ENCODE measurements around the gene RASSF5. TPM values are rescaled to one million over a fixed set of nuclear protein-coding genes. Genes with fewer than 3 reads are reported as not detected.

RASSF5 gene
- total and polyA plus RNA-seq, 2 of the 13 experiments (the other 11 are each of a cell fraction or from before 2014, with no cell fraction given), result 0.18 to 0.40 TPM

DNA sequence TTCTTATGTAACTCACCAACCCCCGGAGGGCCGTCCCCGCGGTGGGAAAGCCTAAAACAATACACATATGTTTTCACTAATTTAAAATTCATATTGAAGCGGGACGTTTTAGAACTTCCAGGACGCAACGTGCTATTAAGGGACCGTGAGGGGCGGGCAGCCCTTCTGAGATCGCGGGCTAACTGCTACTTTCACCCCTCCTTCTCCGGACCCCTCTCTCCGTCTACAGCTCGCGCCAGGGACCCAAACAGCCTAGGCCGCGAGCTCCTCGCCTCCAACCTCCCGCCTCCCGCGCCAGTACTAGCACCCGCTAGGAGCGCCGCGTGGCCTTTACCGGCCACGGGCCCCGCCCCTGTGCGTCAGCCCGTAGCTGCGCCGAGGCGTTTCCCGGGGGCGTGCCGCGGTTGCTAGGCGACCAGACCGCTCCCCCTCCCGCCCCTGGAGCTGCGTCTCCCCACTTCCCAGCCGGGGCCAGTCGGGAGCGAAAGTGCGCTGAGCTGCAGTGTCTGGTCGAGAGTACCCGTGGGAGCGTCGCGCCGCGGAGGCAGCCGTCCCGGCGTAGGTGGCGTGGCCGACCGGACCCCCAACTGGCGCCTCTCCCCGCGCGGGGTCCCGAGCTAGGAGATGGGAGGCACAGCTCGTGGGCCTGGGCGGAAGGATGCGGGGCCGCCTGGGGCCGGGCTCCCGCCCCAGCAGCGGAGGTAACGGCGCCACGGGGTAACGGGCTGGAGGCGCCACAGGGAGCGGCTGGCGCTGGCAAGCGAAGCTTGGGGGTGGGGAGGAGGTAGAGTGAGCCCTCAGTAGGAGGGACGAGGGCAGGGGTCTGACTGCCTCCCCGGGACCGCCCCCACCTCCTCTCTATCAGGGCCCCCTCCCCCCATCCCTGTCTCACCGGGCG is 128.0 kb downstream of the RASSF5 start, which contains the start of gene DYRK3 (continued):
- TF ChIP-seq ZNF660 (CRISPR knock-in tag; IDR thresholded peaks at IDR 0.05; ENCODE audit: borderline replicate concordance, low read depth) (peak; percentile 61; the same call in 1 of the 2 replicates), TFAP4 (IDR thresholded peaks at IDR 0.05; ENCODE audit: borderline replicate concordance, low read depth) (0 out of 2 replicates have a peak, but pooled peaks have one; percentile 24), ZNF768 (CRISPR knock-in tag; IDR thresholded peaks at IDR 0.05) (no peak), LBX2 (CRISPR knock-in tag; IDR thresholded peaks at IDR 0.05; ENCODE audit: borderline replicate concordance) (peak; percentile 38; the same call in 1 of the 2 replicates), ZNF781 (CRISPR knock-in tag; IDR thresholded peaks at IDR 0.05; ENCODE audit: borderline replicate concordance, not compliant biosample characterization) (peak; percentile 91), ZNF775 (CRISPR knock-in tag; IDR thresholded peaks at IDR 0.05; ENCODE audit: borderline replicate concordance) (no peak), ZNF550 (CRISPR knock-in tag; IDR thresholded peaks at IDR 0.05; ENCODE audit: borderline replicate concordance) (no peak), ZNF761 (CRISPR knock-in tag; conservative IDR thresholded peaks at IDR 0.05) (peak; percentile 51; the same call in 1 of the 2 replicates), POLR2G (IDR thresholded peaks at IDR 0.05; ENCODE audit: low read depth, low read length) (peak; percentile 87), LCORL (IDR thresholded peaks at IDR 0.05) (no peak), LCORL (CRISPR knock-in tag; IDR thresholded peaks at IDR 0.05) (peak; percentile 72; the same call in 1 of the 2 replicates), PHF21A (CRISPR knock-in tag; IDR thresholded peaks at IDR 0.05) (0 out of 2 replicates have a peak, but pooled peaks have one; percentile 17), ZNF720 (CRISPR knock-in tag; IDR thresholded peaks at IDR 0.05) (no peak), HNRNPK (IDR thresholded peaks at IDR 0.05; ENCODE audit: low read depth, low read length, poor library complexity, severe bottlenecking) (peak; percentile 38), ZSCAN29 (CRISPR knock-in tag; conservative IDR thresholded peaks at IDR 0.05) (peak; percentile 88), RNF219 (CRISPR knock-in tag; IDR thresholded peaks at IDR 0.05) (no peak)
- TF ChIP-seq, protein P1, sequence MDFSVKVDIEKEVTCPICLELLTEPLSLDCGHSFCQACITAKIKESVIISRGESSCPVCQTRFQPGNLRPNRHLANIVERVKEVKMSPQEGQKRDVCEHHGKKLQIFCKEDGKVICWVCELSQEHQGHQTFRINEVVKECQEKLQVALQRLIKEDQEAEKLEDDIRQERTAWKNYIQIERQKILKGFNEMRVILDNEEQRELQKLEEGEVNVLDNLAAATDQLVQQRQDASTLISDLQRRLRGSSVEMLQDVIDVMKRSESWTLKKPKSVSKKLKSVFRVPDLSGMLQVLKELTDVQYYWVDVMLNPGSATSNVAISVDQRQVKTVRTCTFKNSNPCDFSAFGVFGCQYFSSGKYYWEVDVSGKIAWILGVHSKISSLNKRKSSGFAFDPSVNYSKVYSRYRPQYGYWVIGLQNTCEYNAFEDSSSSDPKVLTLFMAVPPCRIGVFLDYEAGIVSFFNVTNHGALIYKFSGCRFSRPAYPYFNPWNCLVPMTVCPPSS (IDR thresholded peaks at IDR 0.05), result no peak
- TF ChIP-seq, protein P2, sequence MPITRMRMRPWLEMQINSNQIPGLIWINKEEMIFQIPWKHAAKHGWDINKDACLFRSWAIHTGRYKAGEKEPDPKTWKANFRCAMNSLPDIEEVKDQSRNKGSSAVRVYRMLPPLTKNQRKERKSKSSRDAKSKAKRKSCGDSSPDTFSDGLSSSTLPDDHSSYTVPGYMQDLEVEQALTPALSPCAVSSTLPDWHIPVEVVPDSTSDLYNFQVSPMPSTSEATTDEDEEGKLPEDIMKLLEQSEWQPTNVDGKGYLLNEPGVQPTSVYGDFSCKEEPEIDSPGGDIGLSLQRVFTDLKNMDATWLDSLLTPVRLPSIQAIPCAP (CRISPR knock-in tag; IDR thresholded peaks at IDR 0.05; ENCODE audit: low read depth), result no peak
- TF ChIP-seq, protein P3, sequence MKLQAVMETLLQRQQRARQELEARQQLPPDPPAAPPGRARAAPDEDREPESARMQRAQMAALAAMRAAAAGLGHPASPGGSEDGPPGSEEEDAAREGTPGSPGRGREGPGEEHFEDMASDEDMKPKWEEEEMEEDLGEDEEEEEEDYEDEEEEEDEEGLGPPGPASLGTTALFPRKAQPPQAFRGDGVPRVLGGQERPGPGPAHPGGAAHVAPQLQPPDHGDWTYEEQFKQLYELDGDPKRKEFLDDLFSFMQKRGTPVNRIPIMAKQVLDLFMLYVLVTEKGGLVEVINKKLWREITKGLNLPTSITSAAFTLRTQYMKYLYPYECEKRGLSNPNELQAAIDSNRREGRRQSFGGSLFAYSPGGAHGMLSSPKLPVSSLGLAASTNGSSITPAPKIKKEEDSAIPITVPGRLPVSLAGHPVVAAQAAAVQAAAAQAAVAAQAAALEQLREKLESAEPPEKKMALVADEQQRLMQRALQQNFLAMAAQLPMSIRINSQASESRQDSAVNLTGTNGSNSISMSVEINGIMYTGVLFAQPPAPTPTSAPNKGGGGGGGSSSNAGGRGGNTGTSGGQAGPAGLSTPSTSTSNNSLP (IDR thresholded peaks at IDR 0.05; ENCODE audit: low read depth, low read length), result no peak
